Upper lobe of left lung (tissue), 6 donors: Measurements from ENCODE around the gene DPF3. TPM values are rescaled to one million over a fixed set of nuclear protein-coding genes. Genes with fewer than 3 reads are reported as not detected.

Source experiments
- ATAC-seq, 2 donors: fragments of 200-7000 bp; cut with Tn5 transposase; one replicate each; pipeline ENCODE4 v1.9.1; 2022; ENCODE audit warnings: mild to moderate bottlenecking in 2 of 2, moderate library complexity in 2 of 2; ENCODE audit not compliant: low FRiP score in 2 of 2
- DNase-seq, 2 donors: peaks; one replicate each; pipeline ENCODE4 v3.0.0-alpha.2; 2019 to 2020
- H3K27ac ChIP-seq, 4 donors: fragments of 200-600 bp; sonication (generic); one replicate each; pipeline ENCODE4 v1.5.1; 2016 to 2019
- H3K27me3 ChIP-seq, 4 donors: fragments of 200-600 bp; sonication (generic); one replicate each; pipeline ENCODE4 v1.5.1; 2017 to 2019
- H3K36me3 ChIP-seq, 4 donors: fragments of 200-600 bp; sonication (generic); one replicate each; pipeline ENCODE4 v1.5.1; 2016 to 2019
- H3K4me1 ChIP-seq, 4 donors: fragments of 200-600 bp; sonication (generic); one replicate each; pipeline ENCODE4 v1.5.1; 2018 to 2019
- H3K4me3 ChIP-seq, 4 donors: fragments of 200-600 bp; sonication (generic); one replicate each; pipeline ENCODE4 v1.5.1; 2017 to 2019; ENCODE audit warnings: mild to moderate bottlenecking in 2 of 4, moderate library complexity in 1 of 4
- H3K9me3 ChIP-seq, 4 donors: fragments of 200-600 bp; sonication (generic); one replicate each; pipeline ENCODE4 v1.5.1; 2018 to 2019
- CTCF ChIP-seq, 6 experiments: fragments of 450-650 bp in 4 of 6; fragments of 200-600 bp in 2 of 6; sonication (generic) in 2 of 6; IDR thresholded peaks; one replicate each; pipeline ENCODE4 v1.5.1; 2016 to 2019; ENCODE audit warnings: antibody characterized with exemption in 6 of 6
- EP300 ChIP-seq, 4 donors: sonication (generic); formaldehyde crosslinking; IDR thresholded peaks; one replicate each; pipeline ENCODE4 v1.5.1; 2017; ENCODE audit warnings: antibody characterized with exemption in 4 of 4, control low read depth in 2 of 4
- POLR2A ChIP-seq, 4 donors: fragments of 450-650 bp; IDR thresholded peaks; one replicate each; pipeline ENCODE4 v1.5.1; 2016 to 2017; ENCODE audit warnings: antibody characterized with exemption in 4 of 4, mild to moderate bottlenecking in 2 of 4
- POLR2AphosphoS5 ChIP-seq, 2 donors: sonication (generic); formaldehyde crosslinking; IDR thresholded peaks; one replicate each; pipeline ENCODE4 v1.5.1; 2017; ENCODE audit warnings: antibody characterized with exemption in 2 of 2
- WGBS, 2 donors: methylation state at CpG; one replicate each; pipeline ENCODE4 v1.1.5; 2017 to 2018; 5-methylcytosine and 5-hydroxymethylcytosine counted together
- total RNA-seq, 6 donors: library from RNA; depleted of rRNA in 4 of 6; stranded (reverse); fragments of >200 nt in 4 of 6; gene quantifications; one replicate each; pipeline versions ENCODE4 v1.1.0 to v1.2.1, GENCODE V29; 2016 to 2021
- donor health status: DM: no; HTN: no; CAD: no; lungs with moderate emphysema.
- donor health status: DM: no; HTN: yes; CAD: no; lungs with severe emphysema.

Gene DPF3
- total RNA-seq, 6 donors from 2014 or later: 0.30 to 1.3 (median 1.0) TPM

- no peak overlapping the region for H3K4me3 ChIP-seq
- no peak for DNase-seq
- no peak for TF ChIP-seq CTCF (IDR thresholded peaks at IDR 0.05)
- TF ChIP-seq POLR2A (IDR thresholded peaks at IDR 0.05): no peak
- TF ChIP-seq EP300 (IDR thresholded peaks at IDR 0.05): no peak
- TF ChIP-seq POLR2AphosphoS5 (IDR thresholded peaks at IDR 0.05): no peak
- H3K27me3 ChIP-seq: no peaks in the 10 kb centered on the region
- H3K4me1 ChIP-seq: no peaks in the 10 kb centered on the region
- 85 to 100% methylated on average over 2 of the region's 2 CpGs for WGBS, 2 donors
- ATAC-seq: no peak
- peaks cover 0 to 6% (median 0%) of the 10 kb centered on the region in 4 donors for H3K9me3 ChIP-seq
- H3K27ac ChIP-seq: no peak overlapping the region
- no peaks in the 10 kb centered on the region for H3K36me3 ChIP-seq
Measured at GRCh38 chr14:72777636-72778035, 116.3 kb downstream of the DPF3 start.

- DNase-seq (no peak), ATAC-seq (no peak)
- Histone ChIP-seq H3K27me3 (no peaks in the 10 kb centered on the region), H3K4me1 (no peaks in the 10 kb centered on the region), H3K9me3 (peaks cover 0 to 6% (median 0%) of the 10 kb centered on the region in 4 donors), H3K27ac (no peak overlapping the region), H3K4me3 (no peak overlapping the region), H3K36me3 (no peaks in the 10 kb centered on the region)
- no peak for TF ChIP-seq POLR2AphosphoS5 (IDR thresholded peaks at IDR 0.05)
- 49 to 60% methylated on average over 8 of the region's 8 CpGs for WGBS, 2 donors
Measured at GRCh38 chr14:72776701-72777261, 117.1 kb downstream of the DPF3 start.

- no peak for ATAC-seq
- Histone ChIP-seq H3K27ac (no peak overlapping the region), H3K27me3 (no peaks in the 10 kb centered on the region), H3K36me3 (no peaks in the 10 kb centered on the region), H3K4me1 (no peaks in the 10 kb centered on the region), H3K4me3 (no peak overlapping the region), H3K9me3 (peaks cover 0 to 6% (median 0%) of the 10 kb centered on the region in 4 donors)
- WGBS, 2 donors: 73 to 83% methylated on average over 2 of the region's 2 CpGs
- TF ChIP-seq POLR2AphosphoS5 (IDR thresholded peaks at IDR 0.05) (no peak), CTCF (IDR thresholded peaks at IDR 0.05) (no peak), POLR2A (IDR thresholded peaks at IDR 0.05) (no peak), EP300 (IDR thresholded peaks at IDR 0.05) (no peak)
- no peak for DNase-seq
Measured at GRCh38 chr14:72775923-72776554, 117.9 kb downstream of the DPF3 start.

- Histone ChIP-seq H3K27ac (no peak overlapping the region), H3K9me3 (peaks cover 0 to 6% (median 0%) of the 10 kb centered on the region in 4 donors), H3K27me3 (no peaks in the 10 kb centered on the region), H3K36me3 (no peaks in the 10 kb centered on the region), H3K4me1 (no peaks in the 10 kb centered on the region), H3K4me3 (no peak overlapping the region)
- ATAC-seq (no peak), DNase-seq (no peak)
- TF ChIP-seq CTCF (IDR thresholded peaks at IDR 0.05) (no peak), POLR2A (IDR thresholded peaks at IDR 0.05) (no peak), POLR2AphosphoS5 (IDR thresholded peaks at IDR 0.05) (no peak), EP300 (IDR thresholded peaks at IDR 0.05) (no peak)
- 80 to 83% methylated on average over 6 of the region's 6 CpGs for WGBS, 2 donors
Measured at GRCh38 chr14:72774894-72775620, 118.8 kb downstream of the DPF3 start.

GRCh38 chr14:72774141-72774540, 119.8 kb downstream of the DPF3 start:
- Histone ChIP-seq H3K36me3 (no peaks in the 10 kb centered on the region), H3K4me1 (no peaks in the 10 kb centered on the region), H3K27me3 (no peaks in the 10 kb centered on the region), H3K27ac (no peak overlapping the region), H3K4me3 (no peak overlapping the region), H3K9me3 (peaks cover 0 to 6% (median 0%) of the 10 kb centered on the region in 4 donors)
- no peak for ATAC-seq
- TF ChIP-seq POLR2A (IDR thresholded peaks at IDR 0.05) (no peak), EP300 (IDR thresholded peaks at IDR 0.05) (no peak), CTCF (IDR thresholded peaks at IDR 0.05) (no peak), POLR2AphosphoS5 (IDR thresholded peaks at IDR 0.05) (no peak)
- no peak for DNase-seq
- 85 to 91% methylated on average over 4 of the region's 4 CpGs for WGBS, 2 donors
